BE2C (cell line): ENCODE data around the gene STARD10.

Source experiments
- DNase-seq: peaks from one replicate; pipeline ENCODE4 v3.0.0-alpha.2; 2020
- H3K27me3 ChIP-seq: fragments of 250-450 bp; sonication (Bioruptor Pico); 2 replicates; pipeline ENCODE4 v1.5.1; 2020; ENCODE audit warnings: mild to moderate bottlenecking
- H3K36me3 ChIP-seq: fragments of 250-450 bp; sonication (Bioruptor Pico); 2 replicates; pipeline ENCODE4 v1.5.1; 2020; ENCODE audit warnings: mild to moderate bottlenecking
- H3K4me1 ChIP-seq: fragments of 250-450 bp; sonication (Bioruptor Pico); 2 replicates; pipeline ENCODE4 v1.5.1; 2020
- H3K4me3 ChIP-seq: 2 replicates; pipeline ENCODE4 v1.5.1; 2011; ENCODE audit warnings: low read depth, low read length
- H3K9me3 ChIP-seq: fragments of 250-450 bp; sonication (Bioruptor Pico); 2 replicates; pipeline ENCODE4 v1.5.1; 2020
- CTCF ChIP-seq: IDR thresholded peaks from 2 replicates; pipeline ENCODE4 v1.5.1; 2012; ENCODE audit warnings: mild to moderate bottlenecking, low read depth, low read length

The STARD10 gene

GRCh38 chr11:72752088-72752914 is 41.5 kb downstream of the STARD10 start, which contains the start of gene ARAP1:
Gene ARAP1, minus strand, starts transcription at chr11:72752408. Its CDS starts 25,280 bp downstream, at chr11:72727128.
- no peaks in the 10 kb centered on the region for H3K9me3 ChIP-seq
- peak within 1 kb of the TSS; percentile 69 for H3K4me3 ChIP-seq
- no peaks in the 10 kb centered on the region for H3K27me3 ChIP-seq
- no peak for TF ChIP-seq CTCF
- peaks cover 3% of the 10 kb centered on the region; the same call in 1 of the 2 replicates for H3K4me1 ChIP-seq
- H3K36me3 ChIP-seq = no peaks in the 10 kb centered on the region
- peak; percentile 78 for DNase-seq

GRCh38 chr11:72751116-72752087 is 42.4 kb downstream of the STARD10 start:
- no peak for DNase-seq
- H3K36me3 ChIP-seq = no peaks in the 10 kb centered on the region
- peak overlapping the region; percentile 69 for H3K4me3 ChIP-seq
- no peak for TF ChIP-seq CTCF
- H3K4me1 ChIP-seq = peaks cover 3% of the 10 kb centered on the region; the same call in 1 of the 2 replicates
- no peaks in the 10 kb centered on the region for H3K27me3 ChIP-seq
- H3K9me3 ChIP-seq = no peaks in the 10 kb centered on the region

- no peak for DNase-seq
- peaks cover 3% of the 10 kb centered on the region; the same call in 1 of the 2 replicates for H3K4me1 ChIP-seq
Observed at GRCh38 chr11:72750556-72751115, 43.2 kb downstream of the STARD10 start.

GRCh38 chr11:72750086-72750485 is 43.8 kb downstream of the STARD10 start:
- no peak for TF ChIP-seq CTCF
- Histone ChIP-seq H3K4me3 (no peak overlapping the region), H3K4me1 (peaks cover 3% of the 10 kb centered on the region; the same call in 1 of the 2 replicates), H3K27me3 (no peaks in the 10 kb centered on the region), H3K36me3 (no peaks in the 10 kb centered on the region), H3K9me3 (no peaks in the 10 kb centered on the region)
- no peak for DNase-seq

More at GRCh38 chr11:72750556-72751115, 43.2 kb downstream of the STARD10 start:
- Histone ChIP-seq H3K9me3 (no peaks in the 10 kb centered on the region), H3K36me3 (no peaks in the 10 kb centered on the region), H3K27me3 (no peaks in the 10 kb centered on the region), H3K4me3 (no peak overlapping the region)
- TF ChIP-seq CTCF = no peak

GRCh38 chr11:72747289-72747855 is 46.5 kb downstream of the STARD10 start:
- TF ChIP-seq CTCF = no peak
- Histone ChIP-seq H3K4me1 (no peaks in the 10 kb centered on the region), H3K36me3 (no peaks in the 10 kb centered on the region; the same call in 1 of the 2 replicates), H3K4me3 (no peak overlapping the region), H3K9me3 (no peaks in the 10 kb centered on the region), H3K27me3 (no peaks in the 10 kb centered on the region)
- no peak for DNase-seq
